Measurements from ENCODE around the gene FAF1.
"Not testable (repeated sequence)": the region's sequence is repeated elsewhere in the genome, so short reads cannot be mapped to it uniquely, and the experiment has no call there.

- not testable (repeated sequence) for TF ChIP-seq CTCF (IDR thresholded peaks at IDR 0.05; ENCODE audit: control extremely low read depth in 1 of 3, insufficient read depth in 1 of 3, low read depth in 1 of 3, low read length in 3 of 3); POLR2A (IDR thresholded peaks at IDR 0.05; ENCODE audit: control extremely low read depth in 1 of 2, low read depth in 2 of 2, low read length in 2 of 2)
These were observed 54.0 kb downstream of the FAF1 start for GRCh38 chr1:50906050-50906449.

Data from H1 (cell line).